Measurements from ENCODE around the gene ENPP5.

ENPP5 gene

GRCh38 chr6:46170357-46171289 is at the start of gene ENPP5:
Gene ENPP5 (minus strand): TSS chr6:46170980. CDS start chr6:46168262, 2,718 bp downstream.
- DNase-seq (ENCODE audit: low read depth in 1 of 2, low spot score in 1 of 2), result peak; percentile 35 to 49

GRCh38 chr6:46219661-46220060 is 48.9 kb upstream of the ENPP5 start:
- no peak for DNase-seq (ENCODE audit: low read depth in 1 of 2, low spot score in 1 of 2)

- DNase-seq (ENCODE audit: low read depth in 1 of 2, low spot score in 1 of 2), result no peak
Measured at GRCh38 chr6:46218457-46218856, 47.7 kb upstream of the ENPP5 start.

- DNase-seq (ENCODE audit: low read depth in 1 of 2, low spot score in 1 of 2), result no peak
Measured at GRCh38 chr6:46217671-46218131, 46.9 kb upstream of the ENPP5 start.

- DNase-seq (ENCODE audit: low read depth in 1 of 2, low spot score in 1 of 2), result no peak
Measured at GRCh38 chr6:46216879-46217278, 46.1 kb upstream of the ENPP5 start.

GRCh38 chr6:46215777-46216176 is 45.0 kb upstream of the ENPP5 start:
- DNase-seq (ENCODE audit: low read depth in 1 of 2, low spot score in 1 of 2), result no peak

- DNase-seq (ENCODE audit: low read depth in 1 of 2, low spot score in 1 of 2), result no peak
Measured at GRCh38 chr6:46215213-46215612, 44.4 kb upstream of the ENPP5 start.

- no peak for DNase-seq (ENCODE audit: low read depth in 1 of 2, low spot score in 1 of 2)
Measured at GRCh38 chr6:46211917-46212316, 41.1 kb upstream of the ENPP5 start.

- no peak for DNase-seq (ENCODE audit: low read depth in 1 of 2, low spot score in 1 of 2)
Measured at GRCh38 chr6:46210294-46210693, 39.5 kb upstream of the ENPP5 start.

GRCh38 chr6:46208303-46208702 is 37.5 kb upstream of the ENPP5 start:
- no peak for DNase-seq (ENCODE audit: low read depth in 1 of 2, low spot score in 1 of 2)

GRCh38 chr6:46207174-46207573 is 36.4 kb upstream of the ENPP5 start:
- no peak for DNase-seq (ENCODE audit: low read depth in 1 of 2, low spot score in 1 of 2)

GRCh38 chr6:46204880-46205650 is 34.3 kb upstream of the ENPP5 start:
- no peak for DNase-seq (ENCODE audit: low read depth in 1 of 2, low spot score in 1 of 2)

GRCh38 chr6:46203391-46204177 is 32.8 kb upstream of the ENPP5 start:
- no peak for DNase-seq (ENCODE audit: low read depth in 1 of 2, low spot score in 1 of 2)

- DNase-seq (ENCODE audit: low read depth in 1 of 2, low spot score in 1 of 2), result no peak
Measured at GRCh38 chr6:46201702-46202101, 30.9 kb upstream of the ENPP5 start.

GRCh38 chr6:46199387-46199786 is 28.6 kb upstream of the ENPP5 start:
- no peak for DNase-seq (ENCODE audit: low read depth in 1 of 2, low spot score in 1 of 2)

GRCh38 chr6:46191961-46192360 is 21.2 kb upstream of the ENPP5 start:
- no peak for DNase-seq (ENCODE audit: low read depth in 1 of 2, low spot score in 1 of 2)

- DNase-seq (ENCODE audit: low read depth in 1 of 2, low spot score in 1 of 2), result no peak
Measured at GRCh38 chr6:46190889-46191288, 20.1 kb upstream of the ENPP5 start.

GRCh38 chr6:46189726-46190125 is 18.9 kb upstream of the ENPP5 start:
- DNase-seq (ENCODE audit: low read depth in 1 of 2, low spot score in 1 of 2), result no peak

- DNase-seq (ENCODE audit: low read depth in 1 of 2, low spot score in 1 of 2), result no peak
Measured at GRCh38 chr6:46186583-46186982, 15.8 kb upstream of the ENPP5 start.

GRCh38 chr6:46184114-46184513 is 13.3 kb upstream of the ENPP5 start:
- no peak for DNase-seq (ENCODE audit: low read depth in 1 of 2, low spot score in 1 of 2)

- no peak for DNase-seq (ENCODE audit: low read depth in 1 of 2, low spot score in 1 of 2)
Measured at GRCh38 chr6:46175976-46176375, 5.2 kb upstream of the ENPP5 start.

Measured in activated T-helper 1 cell treated with anti-CD3 and anti-CD28 coated beads, Interleukin-2, amount 50 U/mL, for 16 hours (primary cell).